Measurements from ENCODE around the gene SCAP.
"Not testable (repeated sequence)": the region's sequence is repeated elsewhere in the genome, so short reads cannot be mapped to it uniquely, and the experiment has no call there.

Gene SCAP

DNA sequence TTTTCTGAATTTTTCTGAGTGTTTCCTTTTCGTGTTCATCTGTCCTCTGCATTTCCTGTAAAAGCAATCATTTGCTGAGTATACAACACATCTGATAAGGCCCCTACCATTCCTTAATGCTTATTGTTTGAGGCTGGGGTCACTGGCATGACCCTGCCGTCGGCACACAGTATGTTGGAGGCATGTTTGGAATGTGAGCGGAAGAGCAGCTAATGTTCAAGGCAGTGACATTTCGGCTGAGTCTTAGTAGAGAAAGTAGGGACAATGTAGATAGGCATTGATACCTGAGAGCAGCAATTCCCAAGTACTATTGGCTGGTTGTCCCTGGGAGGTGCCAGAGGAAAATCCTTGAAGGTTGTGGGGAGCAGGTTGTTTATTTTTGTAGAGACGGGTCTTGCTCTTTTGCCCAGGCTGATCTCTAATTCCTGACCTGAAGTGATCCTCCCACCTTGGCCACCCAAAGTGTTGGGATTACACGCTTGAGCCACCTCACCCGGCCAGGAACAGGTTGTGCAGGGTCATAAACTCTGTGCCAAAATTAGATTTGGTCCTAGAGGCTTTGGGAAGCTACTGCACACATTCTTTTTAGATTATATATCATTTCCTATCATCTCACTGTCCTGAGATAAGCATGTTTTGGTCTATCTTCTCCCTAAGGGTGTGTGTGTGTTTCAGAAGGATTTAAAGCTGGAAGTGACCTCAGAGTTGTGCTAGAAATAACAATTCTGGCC is 81.4 kb downstream of the SCAP start:
- no peak for DNase-seq (ENCODE audit: low read depth in 2 of 2)

DNA sequence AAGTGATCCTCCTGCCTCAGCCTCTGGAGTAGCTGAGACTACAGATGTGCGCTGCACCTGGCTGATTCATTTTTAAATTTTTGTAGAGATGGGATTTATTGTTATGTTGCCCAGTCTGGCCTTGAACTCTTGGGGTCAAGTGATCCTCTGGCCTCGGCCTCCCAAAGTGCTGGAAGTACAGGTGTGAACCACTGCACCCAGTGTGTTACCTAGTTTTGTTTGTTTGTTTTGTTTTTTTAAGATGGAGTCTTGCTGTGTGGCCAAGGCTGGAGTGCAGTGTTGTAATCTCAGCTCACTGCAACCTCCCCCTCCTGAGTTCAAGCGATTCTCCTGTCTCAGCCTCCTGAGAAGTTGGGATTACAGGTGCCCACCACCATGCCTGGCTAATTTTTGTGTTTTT is 82.8 kb downstream of the SCAP start:
- DNase-seq (ENCODE audit: low read depth in 2 of 2): no peak

DNA sequence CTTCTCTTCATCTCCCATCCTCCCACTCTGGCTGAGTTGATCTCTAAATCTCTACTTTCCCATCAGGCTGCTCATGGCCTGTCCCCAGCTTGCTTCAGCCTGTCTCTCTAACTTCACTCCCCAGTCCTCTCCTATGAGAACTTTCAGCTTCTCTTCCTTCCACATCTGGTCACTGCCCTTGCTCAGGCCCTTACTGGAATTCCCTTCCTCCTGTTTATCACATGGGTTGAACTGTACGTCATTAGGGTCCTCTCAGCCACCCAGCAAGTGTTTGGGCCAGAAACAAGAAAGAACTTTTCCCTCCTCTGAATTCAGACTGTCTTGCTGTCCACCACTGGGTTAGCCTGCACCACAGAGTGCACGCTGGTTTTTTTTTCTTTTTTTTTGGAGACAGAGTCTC is 89.9 kb downstream of the SCAP start:
- DNase-seq (ENCODE audit: low read depth in 2 of 2): no peak

DNA sequence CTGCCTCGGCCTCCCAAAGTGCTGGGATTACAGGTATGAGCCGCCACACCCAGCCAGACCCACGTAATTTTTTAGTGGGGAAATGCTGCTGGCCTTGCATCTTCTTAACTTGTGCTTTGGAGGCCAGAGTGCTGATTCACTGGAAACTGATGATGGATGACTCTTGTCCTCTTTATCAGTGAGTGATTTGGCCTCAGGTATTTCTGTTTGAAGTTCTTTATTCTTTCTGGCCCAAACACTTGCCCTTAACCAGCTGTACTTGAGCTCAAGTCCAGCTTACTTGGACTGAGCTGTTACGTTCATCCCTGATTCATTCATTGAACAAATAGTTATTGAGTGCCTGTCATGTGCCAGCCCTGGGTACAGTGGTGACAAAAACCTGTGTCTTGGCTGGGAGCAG is 90.7 kb downstream of the SCAP start:
- no peak for DNase-seq (ENCODE audit: low read depth in 2 of 2)

DNA sequence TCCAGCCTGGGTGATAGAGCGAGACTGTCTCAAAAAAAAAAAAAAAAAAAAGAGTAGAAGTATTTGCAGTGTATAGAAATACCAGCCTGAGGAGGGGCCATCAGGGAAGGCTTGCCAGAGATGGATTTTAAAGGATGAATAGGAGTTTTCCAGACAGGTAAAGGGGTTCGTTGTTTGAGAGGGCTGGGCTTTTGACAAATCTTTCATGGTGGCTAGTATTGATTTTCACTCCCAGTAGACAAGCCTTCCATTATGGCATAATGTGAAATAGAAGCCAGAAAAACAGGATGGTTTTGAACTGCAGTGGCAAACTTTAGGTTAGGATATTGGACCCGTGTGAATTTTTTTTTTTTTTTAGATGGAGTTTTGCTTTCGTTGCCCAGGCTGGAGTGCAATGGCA is 91.3 kb downstream of the SCAP start:
- DNase-seq (ENCODE audit: low read depth in 2 of 2): no peak

DNA sequence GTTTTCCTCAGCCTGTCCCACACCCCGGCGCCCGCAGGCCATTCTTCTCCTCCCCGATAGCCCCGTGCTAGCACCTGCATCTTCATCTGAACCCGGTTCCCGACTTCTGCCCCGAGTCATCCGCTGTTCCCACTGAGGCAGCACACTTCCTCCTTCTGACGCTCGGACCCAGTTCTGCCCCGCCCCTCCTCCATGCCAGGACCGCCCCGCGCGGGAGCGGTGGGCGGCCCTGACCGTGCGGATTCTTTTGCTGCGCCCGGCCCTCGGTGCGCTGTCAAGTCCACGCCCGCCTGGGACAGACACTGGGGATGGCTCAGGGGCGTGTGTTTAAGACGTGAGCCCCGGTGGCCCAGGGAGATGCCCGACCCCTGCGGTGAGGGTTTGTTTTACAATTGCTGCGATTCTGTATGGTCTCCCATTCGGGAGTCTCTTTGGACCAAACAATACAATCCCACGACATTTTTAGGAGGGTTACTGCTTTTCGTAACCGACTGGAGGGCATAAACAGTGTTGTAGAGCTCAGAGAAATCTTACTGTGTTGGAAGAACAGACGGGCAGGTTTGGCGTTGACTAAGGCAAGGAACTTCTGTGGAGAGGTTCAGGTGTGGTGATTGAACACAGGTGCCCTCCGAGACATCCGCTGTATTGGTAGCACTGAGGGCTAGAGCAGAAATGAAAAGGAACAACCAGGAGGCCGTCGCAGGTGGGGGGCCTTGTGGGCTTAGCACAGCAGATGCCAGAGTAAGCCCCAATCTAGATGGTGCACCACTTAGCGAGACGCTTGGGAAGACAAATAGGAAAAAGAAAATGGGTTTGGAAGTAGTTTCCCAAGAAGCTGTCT is 94.2 kb downstream of the SCAP start:
- DNase-seq (ENCODE audit: low read depth in 2 of 2): peak; percentile 33 to 46

DNA sequence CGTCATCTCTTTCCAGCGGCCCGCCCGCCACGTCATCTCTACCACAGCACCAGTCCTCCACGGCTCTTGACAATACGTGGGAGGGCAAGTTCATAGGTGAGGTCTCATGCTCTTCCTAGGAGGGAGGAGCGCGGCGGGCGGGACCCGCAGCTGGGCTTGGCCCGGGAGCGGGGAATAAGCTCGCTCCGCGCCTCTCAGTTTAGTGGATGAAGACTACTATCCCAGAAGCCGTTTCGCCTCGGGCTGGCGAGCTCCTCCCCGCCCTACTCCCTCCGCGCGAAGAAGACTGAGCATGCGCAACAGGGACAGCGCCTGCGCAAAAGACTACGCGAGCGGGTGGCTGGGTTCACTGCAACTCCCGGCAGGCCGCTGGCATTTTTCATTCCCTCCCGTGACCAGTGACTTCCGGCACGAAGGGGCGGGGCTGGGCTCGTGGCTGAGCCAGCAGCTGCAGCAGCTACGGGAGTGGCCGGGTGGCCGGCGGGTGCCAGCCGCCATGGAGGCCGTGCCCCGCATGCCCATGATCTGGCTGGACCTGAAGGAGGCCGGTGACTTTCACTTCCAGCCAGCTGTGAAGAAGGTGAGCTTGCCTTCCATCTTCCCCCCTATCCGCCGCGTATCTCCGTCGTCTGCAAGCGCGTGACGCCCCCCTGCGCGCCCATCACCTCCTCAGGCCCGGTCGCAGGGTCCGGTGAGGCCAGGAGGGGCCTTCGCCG is 95.0 kb downstream of the SCAP start, which contains the start of gene PTPN23:
PTPN23 (plus strand) TSS at position 421 of the 716 bp plus-strand sequence; CDS start at position 497, 76 bp downstream.
- peak; percentile 98 for DNase-seq (ENCODE audit: low read depth in 2 of 2)

DNA sequence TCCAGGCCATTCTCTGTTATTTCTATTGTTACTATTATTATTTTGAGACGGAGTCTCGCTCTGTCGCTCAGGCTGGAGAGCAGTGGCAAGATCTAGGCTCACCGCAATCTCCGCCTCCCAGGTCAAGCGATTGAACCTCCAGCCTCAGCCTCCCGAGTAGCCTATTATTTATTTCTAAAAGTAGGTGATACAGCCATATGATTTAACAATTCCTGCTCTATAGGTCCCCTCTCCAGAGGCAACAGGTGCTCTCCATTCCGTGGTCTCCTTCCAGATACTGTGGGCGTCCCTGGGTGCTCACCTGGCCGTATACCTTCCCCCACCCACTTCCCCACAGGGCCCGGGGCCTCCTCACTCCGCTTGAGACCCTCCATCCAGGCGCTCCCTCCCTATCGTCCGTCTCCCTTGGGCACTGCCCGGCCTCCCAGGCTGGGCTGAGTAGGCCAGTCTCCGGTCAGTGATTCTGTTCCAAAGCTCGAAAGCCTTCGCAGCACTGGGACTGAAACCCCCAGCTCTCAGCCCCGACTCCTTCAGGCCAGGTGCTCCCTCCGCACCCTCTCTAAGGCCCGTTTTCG is 95.6 kb downstream of the SCAP start:
- DNase-seq (ENCODE audit: low read depth in 2 of 2): no peak

DNA sequence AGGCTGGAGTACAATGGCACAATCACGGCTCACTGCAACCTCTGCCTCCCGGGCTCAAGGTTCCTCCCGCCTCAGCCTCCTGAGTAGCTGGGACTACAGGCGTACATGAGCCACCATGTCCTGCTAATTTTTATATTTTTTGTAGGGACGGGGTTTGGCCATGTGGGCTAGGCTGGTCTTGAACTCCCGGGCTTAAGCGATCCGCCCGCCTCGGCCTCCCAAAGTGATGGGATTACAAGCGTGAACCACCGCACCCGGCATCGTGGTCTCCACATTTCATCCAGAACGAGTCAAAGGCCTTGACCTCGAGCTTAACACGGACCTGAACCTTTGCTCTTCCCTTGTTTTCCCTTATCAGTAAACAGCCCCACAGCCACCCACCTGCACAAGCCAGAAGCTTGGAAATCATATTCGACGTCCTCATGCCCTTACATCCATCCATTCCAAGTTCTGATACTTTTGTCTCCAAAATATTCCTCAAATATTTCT is 96.3 kb downstream of the SCAP start:
- no peak for DNase-seq (ENCODE audit: low read depth in 2 of 2)

DNA sequence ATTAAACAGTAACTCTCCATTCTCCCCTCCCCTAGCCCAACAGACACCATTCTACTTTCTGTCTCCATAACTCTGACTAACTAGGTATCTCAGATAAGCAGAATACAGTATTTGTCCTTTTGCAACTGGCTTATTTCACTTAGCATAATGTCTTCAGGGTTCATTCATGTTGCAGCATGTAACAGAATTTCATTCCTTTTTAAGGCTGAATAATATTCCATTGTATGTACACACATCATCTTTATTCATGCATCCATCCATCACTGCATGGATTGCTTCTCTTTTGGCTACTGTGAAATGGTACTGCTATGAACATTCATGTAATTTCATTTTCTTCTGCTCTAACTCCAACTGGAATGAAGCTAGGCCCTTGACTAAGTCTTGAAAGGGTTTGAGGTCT is 96.9 kb downstream of the SCAP start:
- no peak for DNase-seq (ENCODE audit: low read depth in 2 of 2)

DNA sequence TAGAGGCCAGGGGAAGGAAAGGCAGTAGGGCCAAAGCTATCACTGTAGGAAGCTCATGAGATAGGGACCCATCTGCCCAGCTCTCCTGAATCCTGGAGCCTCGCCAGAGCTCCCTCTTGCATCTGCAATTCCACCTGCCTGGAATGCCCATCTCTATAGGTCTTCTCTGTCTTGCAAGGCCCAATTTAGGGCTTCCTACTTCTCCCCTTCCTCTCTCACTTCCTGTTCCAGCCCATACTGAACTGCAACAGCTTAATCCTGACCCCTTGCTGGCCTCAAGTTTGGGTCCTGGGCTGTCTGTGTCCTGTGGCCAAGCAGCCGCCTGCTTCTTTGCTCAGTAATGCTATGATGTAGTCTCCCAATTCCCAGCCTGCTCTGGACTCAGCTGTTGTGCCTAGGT is 98.6 kb downstream of the SCAP start:
- no peak for DNase-seq (ENCODE audit: low read depth in 2 of 2)

DNA sequence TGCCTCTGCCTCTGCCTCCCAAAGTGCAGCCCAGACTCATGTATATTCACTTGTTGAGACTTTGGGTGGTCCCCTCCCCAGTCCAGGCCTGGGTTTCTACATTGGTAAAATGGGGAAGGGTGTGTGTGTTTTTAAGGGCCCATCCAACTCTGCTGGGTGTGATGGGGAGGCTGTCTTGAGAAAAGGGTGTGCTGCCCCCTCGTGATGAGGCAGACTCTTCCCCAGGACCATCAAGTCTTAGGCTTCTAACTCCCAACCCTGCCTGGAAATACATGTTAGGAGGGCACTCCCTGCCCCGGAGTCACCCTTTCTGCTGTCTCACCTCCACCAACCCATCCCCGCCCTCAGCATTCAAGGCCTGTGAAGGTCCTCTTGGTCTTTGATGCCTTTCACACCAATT is 99.3 kb downstream of the SCAP start:
- no peak for DNase-seq (ENCODE audit: low read depth in 2 of 2)

DNA sequence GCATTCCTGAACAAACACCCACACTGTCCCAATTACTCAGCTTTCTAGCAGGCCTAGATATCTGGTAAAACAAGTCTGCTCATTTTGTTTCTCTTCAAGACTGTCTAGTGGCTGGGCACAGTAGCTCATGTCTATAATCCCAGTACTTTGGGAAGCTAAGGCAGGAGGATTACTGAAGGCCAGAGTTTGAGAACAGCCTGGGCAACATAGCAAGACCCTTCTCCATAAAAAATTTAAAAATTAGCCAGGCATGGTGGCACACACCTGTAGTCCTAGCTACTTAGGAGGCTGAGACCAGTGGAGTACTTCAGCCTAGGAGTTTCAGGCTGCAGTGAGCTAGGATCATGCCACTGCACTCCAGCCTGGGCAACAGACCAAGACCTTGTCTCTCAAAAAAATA is 101.2 kb downstream of the SCAP start:
- DNase-seq (ENCODE audit: low read depth in 2 of 2): no peak

DNA sequence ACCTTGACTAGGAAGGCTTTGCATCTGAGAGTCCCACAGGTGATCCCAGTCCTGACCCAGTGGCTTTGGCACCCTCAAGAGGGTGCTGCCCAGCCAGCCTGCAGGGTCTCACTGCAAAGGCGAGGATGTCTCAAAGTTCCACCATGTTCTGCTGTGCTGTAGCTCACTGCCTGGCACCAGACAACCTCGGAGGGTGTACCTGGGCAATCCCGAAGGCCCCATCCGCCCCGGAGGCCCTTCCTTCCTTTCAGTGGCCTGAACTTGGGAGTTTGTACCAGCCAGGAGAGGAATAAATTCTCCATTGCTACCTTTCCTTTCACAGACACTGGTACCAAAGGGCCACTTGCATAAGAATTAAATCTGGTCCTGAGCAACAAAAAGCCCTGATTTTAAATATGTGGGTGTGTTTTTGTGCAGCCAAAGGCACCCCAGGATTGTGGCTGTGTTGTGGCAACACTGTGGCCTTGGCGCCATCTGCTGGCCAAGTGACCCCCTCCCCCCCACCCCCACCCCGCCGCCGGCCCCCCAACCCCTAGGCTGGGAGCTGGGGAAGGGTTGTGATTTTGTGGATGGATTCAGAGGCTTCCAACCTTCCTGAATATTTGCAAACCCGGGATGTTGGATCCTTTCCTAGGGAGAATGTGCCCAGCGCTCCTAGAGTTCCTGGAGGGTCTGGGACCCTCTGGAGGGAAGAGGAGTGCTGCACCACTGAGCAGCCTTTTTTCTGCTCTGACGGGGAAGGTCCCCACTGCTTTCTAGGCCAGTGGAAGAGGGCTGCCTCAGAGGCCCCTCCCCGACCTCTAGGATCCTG is 104.6 kb downstream of the SCAP start:
- peak in 1 of 2 donors; percentile 13 for DNase-seq (ENCODE audit: low read depth in 2 of 2)

DNA sequence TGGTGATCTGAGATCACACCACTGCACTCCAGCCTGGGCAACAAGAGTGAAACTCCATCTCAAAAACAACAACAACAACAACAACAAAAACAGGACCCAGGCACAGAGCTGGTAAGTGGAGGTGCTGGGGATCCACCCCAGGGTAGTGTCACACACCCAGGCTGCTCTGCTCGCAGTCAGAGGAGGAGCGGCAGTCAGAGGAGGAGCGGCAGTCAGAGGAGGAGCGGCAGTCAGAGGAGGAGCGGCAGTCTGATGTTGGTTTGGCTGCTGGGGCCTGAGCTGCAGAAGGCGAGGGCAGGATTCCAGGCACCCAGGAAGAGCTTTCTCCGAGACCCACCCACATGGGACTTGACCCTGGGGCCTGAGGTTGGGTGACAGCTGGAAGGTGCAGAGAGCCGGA is 105.7 kb downstream of the SCAP start:
- DNase-seq (ENCODE audit: low read depth in 2 of 2): not testable (repeated sequence)

DNA sequence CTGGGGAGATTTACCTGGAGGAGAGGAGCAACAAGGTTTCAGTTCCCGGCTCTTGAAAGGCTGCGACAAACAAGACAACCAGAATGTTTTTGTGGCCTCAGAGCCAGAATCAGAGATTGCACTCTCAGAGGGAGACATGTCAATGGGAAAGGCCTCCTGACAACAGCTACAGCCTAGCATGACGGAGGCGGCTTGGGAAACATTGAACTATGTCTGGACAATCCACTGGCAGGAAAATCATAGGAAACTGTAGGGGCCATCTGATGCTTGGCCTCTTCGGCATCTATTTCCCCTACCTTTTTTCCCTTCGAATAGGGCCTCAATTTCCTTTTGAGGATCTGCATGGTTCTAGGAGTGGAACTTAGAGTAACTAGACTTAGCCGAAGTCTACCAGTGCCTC is 108.1 kb downstream of the SCAP start:
- no peak for DNase-seq (ENCODE audit: low read depth in 2 of 2)

DNA sequence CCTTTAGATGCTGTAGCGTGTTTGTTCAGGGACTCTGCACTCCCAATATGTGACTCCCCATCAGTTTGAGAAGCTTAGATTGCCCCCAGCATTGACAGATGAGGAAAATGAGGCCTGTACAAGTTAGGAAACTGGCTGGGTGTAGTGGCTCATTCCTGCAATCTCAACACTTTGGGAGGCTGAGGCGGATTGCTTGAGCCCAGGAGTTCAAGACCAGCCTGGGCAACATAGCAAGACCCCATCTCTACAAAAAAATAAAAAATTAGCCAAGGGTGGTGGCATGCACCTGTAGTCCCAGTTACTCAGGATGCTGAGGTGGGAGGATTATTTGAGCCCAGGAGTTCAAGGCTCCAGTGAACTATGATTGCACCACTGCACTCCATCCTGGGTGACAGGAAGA is 108.9 kb downstream of the SCAP start:
- no peak for DNase-seq (ENCODE audit: low read depth in 2 of 2)

DNA sequence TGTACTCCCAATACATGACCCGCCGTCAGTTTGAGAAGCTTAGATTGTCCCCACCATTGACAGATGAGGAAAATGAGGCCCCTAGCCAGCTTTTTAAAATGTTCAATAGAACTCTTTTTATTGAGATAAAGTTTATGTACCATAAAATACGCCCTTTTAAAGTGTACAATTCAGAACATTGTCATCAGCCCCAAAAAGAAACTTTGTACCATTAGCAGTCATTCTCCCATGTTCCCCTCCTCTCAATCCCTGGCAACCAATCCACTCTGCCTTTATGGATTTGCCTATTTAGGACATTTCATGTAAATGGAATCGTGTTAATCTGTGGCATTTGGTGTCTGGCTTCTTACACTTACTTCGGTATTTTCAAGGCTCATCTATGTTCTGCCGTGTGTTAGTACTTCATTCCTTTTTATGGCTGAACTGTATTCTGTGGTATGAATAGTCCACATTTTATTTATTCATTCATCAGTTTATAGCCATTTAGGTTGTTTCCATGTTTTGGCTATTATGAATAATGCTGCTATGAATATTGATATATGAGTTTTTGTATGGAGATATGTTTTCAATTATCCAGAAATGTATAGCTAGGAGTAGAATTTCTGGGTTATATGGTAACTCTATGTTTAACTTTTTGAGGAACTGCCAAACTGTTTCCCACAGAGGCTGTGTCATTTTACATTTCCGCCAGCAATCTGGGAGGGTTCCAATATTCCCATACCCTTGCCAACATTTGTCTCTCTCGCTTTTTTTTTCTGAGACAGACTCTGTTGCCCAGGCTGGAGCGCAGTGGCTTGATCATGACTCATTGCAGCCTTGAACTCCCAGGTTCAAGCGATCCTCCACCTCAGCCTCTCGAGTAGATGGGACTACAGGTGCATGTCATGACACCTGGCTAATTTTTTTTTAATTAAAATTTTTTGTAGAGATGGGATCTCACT is 110.3 kb downstream of the SCAP start:
- DNase-seq (ENCODE audit: low read depth in 2 of 2): no peak
